HG03354 (cell line): ENCODE data around the gene TAF8.
"Not testable (repeated sequence)": the region's sequence is repeated elsewhere in the genome, so short reads cannot be mapped to it uniquely, and the experiment has no call there.

ENCODE experiments used
- ATAC-seq: cut with Tn5 transposase; IDR thresholded peaks from one replicate; pipeline ENCODE4 v1.9.1; 2021; ENCODE audit warnings: mild to moderate bottlenecking; ENCODE audit not compliant: unreplicated experiment, poor library complexity, severe bottlenecking

The TAF8 gene

GRCh38 chr6:42050297-42051267 lies at the start of gene TAF8:
TAF8 (plus strand) TSS chr6:42050524; CDS start chr6:42050542, 18 bp downstream.
- peak; percentile 85 for ATAC-seq

GRCh38 chr6:42001506-42001905 lies 48.8 kb upstream of the TAF8 start:
- no peak for ATAC-seq

- not testable (repeated sequence) for ATAC-seq
These were observed 46.7 kb upstream of the TAF8 start for GRCh38 chr6:42003658-42004057.

GRCh38 chr6:42007286-42008137 lies 42.8 kb upstream of the TAF8 start:
- peak; percentile 45 for ATAC-seq

- not testable (repeated sequence) for ATAC-seq
These were observed 42.2 kb upstream of the TAF8 start for GRCh38 chr6:42008138-42008528.

- ATAC-seq, result no peak
These were observed 40.5 kb upstream of the TAF8 start for GRCh38 chr6:42009844-42010184.

GRCh38 chr6:42010185-42010891 lies 40.0 kb upstream of the TAF8 start:
- ATAC-seq, result no peak

GRCh38 chr6:42010909-42011308 lies 39.4 kb upstream of the TAF8 start:
- no peak for ATAC-seq

GRCh38 chr6:42012501-42013133 lies 37.7 kb upstream of the TAF8 start:
- no peak for ATAC-seq

- ATAC-seq, result no peak
These were observed 37.2 kb upstream of the TAF8 start for GRCh38 chr6:42013134-42013516.

GRCh38 chr6:42017021-42017643 lies 33.2 kb upstream of the TAF8 start:
- ATAC-seq, result no peak

GRCh38 chr6:42020967-42021366 lies 29.4 kb upstream of the TAF8 start:
- ATAC-seq, result no peak

- peak; percentile 61 for ATAC-seq
These were observed 28.2 kb upstream of the TAF8 start for GRCh38 chr6:42021847-42022754.

GRCh38 chr6:42022755-42023384 lies 27.5 kb upstream of the TAF8 start:
- no peak for ATAC-seq

- peak; percentile 64 for ATAC-seq
These were observed 25.1 kb upstream of the TAF8 start for GRCh38 chr6:42025066-42025844.

GRCh38 chr6:42025845-42026243 lies 24.5 kb upstream of the TAF8 start:
- ATAC-seq, result no peak

- ATAC-seq, result no peak
These were observed 23.8 kb upstream of the TAF8 start for GRCh38 chr6:42026540-42026939.
